Endothelial cell of umbilical vein (primary cell): ENCODE results near the gene PDE7B. TPM values are rescaled to one million over a fixed set of nuclear protein-coding genes. Genes with fewer than 3 reads are reported as not detected.

Source experiments
- BruUV-seq: library from RNA; stranded (reverse); fragments of 400-500 nt; replicated peaks from 2 replicates; lab custom pipeline; 2021; lab: Mats Ljungman, UMichigan
- CTCF ChIA-PET: fragments of 300-600, 350-600 bp; sonication (Branson Sonifier 250); formaldehyde crosslinking; loops from one replicate; lab custom pipeline; 2021; ENCODE audit warnings: antibody characterized with exemption, inconsistent platforms; lab: Charles Lee
- POLR2A ChIA-PET: fragments of 300-600, 350-600 bp; sonication (Branson Sonifier 250); formaldehyde crosslinking; loops from one replicate; lab custom pipeline; 2021; ENCODE audit warnings: antibody characterized with exemption, inconsistent platforms; lab: Charles Lee
- DNase-seq: peaks from one replicate; pipeline ENCODE4 v3.0.0-alpha.2; 2011; ENCODE audit warnings: low read depth, low spot score
- FAIRE-seq: peaks from 2 replicates; lab custom pipeline; 2011; peaks lifted over from hg19 to GRCh38; lab: Jason Lieb, UNC
- H2AFZ ChIP-seq: 2 replicates; pipeline ENCODE4 v1.6.0; 2012; ENCODE audit warnings: low read depth, low read length, control low read depth, inconsistent platforms
- H3K27ac ChIP-seq: 2 replicates; pipeline ENCODE4 v1.5.1; 2011; ENCODE audit warnings: low read depth, mild to moderate bottlenecking, control low read depth, low read length, moderate library complexity; ENCODE audit not compliant: insufficient read depth
- H3K27me3 ChIP-seq, 2 experiments: 2 replicates each; pipeline versions ENCODE4 v1.6.0 to v1.6.1; 2011; ENCODE audit warnings: low read length in 2 of 2, mixed read lengths in 1 of 2; ENCODE audit not compliant: control insufficient read depth in 2 of 2, insufficient read depth in 2 of 2
- H3K36me3 ChIP-seq, 2 experiments: 2 replicates in 1 of 2; 3 replicates in 1 of 2; pipeline ENCODE4 v1.5.1; 2011; ENCODE audit warnings: low read length in 2 of 2, mild to moderate bottlenecking in 1 of 2, moderate library complexity in 1 of 2; ENCODE audit not compliant: control insufficient read depth in 2 of 2, insufficient read depth in 2 of 2; ENCODE audit errors: extremely low read depth in 1 of 2
- H3K4me1 ChIP-seq: 3 replicates; pipeline ENCODE4 v1.5.1; 2011; ENCODE audit warnings: mild to moderate bottlenecking, low read length; ENCODE audit not compliant: control insufficient read depth, insufficient read depth; ENCODE audit errors: extremely low read depth
- H3K4me2 ChIP-seq: 2 replicates; pipeline ENCODE4 v1.6.1; 2011; ENCODE audit warnings: low read length, control low read depth, mixed read lengths; ENCODE audit not compliant: insufficient read depth
- H3K4me3 ChIP-seq, 3 experiments: fragments of 200-600 bp in 1 of 3; sonication (generic), shearing (Covaris generic) in 1 of 3; replicated peaks in 1 of 3; 2 replicates each; pipeline ENCODE4 v1.5.1; 2011 to 2016; ENCODE audit warnings: control low read depth in 3 of 3, low read length in 3 of 3, mild to moderate bottlenecking in 2 of 3, inconsistent platforms in 1 of 3, low read depth in 1 of 3, moderate library complexity in 1 of 3; ENCODE audit not compliant: insufficient read depth in 1 of 3
- H3K79me2 ChIP-seq: 2 replicates; pipeline ENCODE4 v1.6.0; 2012; ENCODE audit warnings: low read length, inconsistent platforms; ENCODE audit not compliant: control insufficient read depth, insufficient read depth
- H3K9ac ChIP-seq: replicated peaks from 2 replicates; pipeline ENCODE3; 2011; ENCODE audit warnings: low read length, control low read depth; ENCODE audit not compliant: insufficient read depth; ENCODE audit errors: extremely low read depth
- H3K9me1 ChIP-seq: replicated peaks from 3 replicates; pipeline ENCODE4 v1.6.0; 2011; ENCODE audit warnings: mild to moderate bottlenecking, low read length; ENCODE audit not compliant: control insufficient read depth, insufficient read depth; ENCODE audit errors: extremely low read depth
- H3K9me3 ChIP-seq: replicated peaks from 2 replicates; pipeline ENCODE4 v1.5.1; 2012; ENCODE audit warnings: low read length, inconsistent platforms; ENCODE audit not compliant: control insufficient read depth, insufficient read depth
- H4K20me1 ChIP-seq: replicated peaks from 2 replicates; pipeline ENCODE3; 2011; ENCODE audit warnings: mild to moderate bottlenecking, low read length; ENCODE audit not compliant: control insufficient read depth, insufficient read depth; ENCODE audit errors: extremely low read depth
- EZH2 ChIP-seq: IDR thresholded peaks from 2 replicates; pipeline ENCODE4 v1.6.1; 2012; ENCODE audit warnings: borderline replicate concordance, low read depth, mild to moderate bottlenecking, moderate library complexity, low read length, inconsistent platforms; ENCODE audit not compliant: severe bottlenecking
- FOS ChIP-seq: IDR thresholded peaks from 2 replicates; pipeline ENCODE4 v1.6.1; 2011; ENCODE audit warnings: mild to moderate bottlenecking, low read length, moderate library complexity, borderline replicate concordance; ENCODE audit not compliant: insufficient read depth
- GATA2 ChIP-seq: IDR thresholded peaks from 2 replicates; pipeline ENCODE4 v1.7.0; 2011; ENCODE audit warnings: low read depth, mild to moderate bottlenecking, moderate library complexity, mixed read lengths, low read length; ENCODE audit not compliant: insufficient read length, insufficient read depth
- MAX ChIP-seq: IDR thresholded peaks from 2 replicates; pipeline ENCODE4 v1.6.1; 2011; ENCODE audit not compliant: insufficient read depth, insufficient read length
- MYC ChIP-seq: IDR thresholded peaks from one replicate; pipeline ENCODE4 v1.6.1; 2011; ENCODE audit warnings: mild to moderate bottlenecking, low read depth, low read length
- POLR2A ChIP-seq: IDR thresholded peaks from 2 replicates; pipeline ENCODE4 v1.6.1; 2012; ENCODE audit warnings: low read depth, mild to moderate bottlenecking, control low read depth, low read length
- POLR2AphosphoS5 ChIP-seq: IDR thresholded peaks from 2 replicates; pipeline ENCODE4 v1.6.1; 2012; ENCODE audit warnings: low read depth, mild to moderate bottlenecking, control low read depth, low read length, moderate library complexity; ENCODE audit not compliant: insufficient read depth
- dilution Hi-C: fragments of 300-500 bp; cut with MboI; formaldehyde crosslinking; loops from one replicate; pipeline ENCODE4 v1.15.0; 2019; ENCODE audit warnings: low sequenced_read_pairs; ENCODE audit not compliant: extremely low pct_ligation_motif_present
- intact Hi-C: fragments of 100-400 bp; cut with micrococcal nuclease; formaldehyde crosslinking; loops from one replicate; pipeline ENCODE4 v1.10.0; 2022
- polyA plus RNA-seq, 4 experiments: library from polyadenylated mRNA; depleted of rRNA in 3 of 4; stranded (reverse) in 3 of 4; unstranded in 1 of 4; fragments of >200 nt; gene quantifications; 2 replicates each; pipeline versions ENCODE4 v1.2.1 to v1.2.3, GENCODE V29; 2011 to 2012; ENCODE audit warnings: missing spikeins in 1 of 4
- total RNA-seq: library from RNA; stranded (reverse); gene quantifications from 2 replicates; pipeline ENCODE4 v1.2.3, GENCODE V29; 2021

The PDE7B gene
- total and polyA plus RNA-seq, 2 donors (not counting 3 experiments of a cell fraction or from before 2014, with no cell fraction given): 20.6 to 25.1 TPM

GRCh38 chr6:135995545-135995898 is 144.0 kb downstream of the PDE7B start:
- no peaks in the 10 kb centered on the region for H3K9me1 ChIP-seq
- peak overlapping the region; percentile 67 for H3K4me2 ChIP-seq
- H3K27ac ChIP-seq: peak overlapping the region; percentile 82
- peak overlapping the region; percentile 50 for H3K9ac ChIP-seq
- FAIRE-seq (peak; percentile 81), DNase-seq (no peak)
- CTCF ChIA-PET: interaction anchor here (0.9 kb wide), 1 partner anchor 86 kb away, joined by 3 read pairs; no protein-coding TSS in a partner anchor
- H3K4me1 ChIP-seq: peaks cover 19% of the 10 kb centered on the region
- H3K9me3 ChIP-seq: no peaks in the 10 kb centered on the region
- POLR2A ChIA-PET: no interaction called here
- BruUV-seq: TSS peak; percentile 97
- H3K79me2 ChIP-seq: no peaks in the 10 kb centered on the region
- dilution Hi-C loops: no loop called here
- TF ChIP-seq GATA2: no peak
- no peak for TF ChIP-seq FOS
- no peak for TF ChIP-seq MYC
- no peak for TF ChIP-seq MAX
- TF ChIP-seq POLR2A: no peak
- peak overlapping the region; percentile 84 for H2AFZ ChIP-seq
- no peaks in the 10 kb centered on the region for H3K36me3 ChIP-seq
- intact Hi-C loops: loop anchor here (1.0 kb wide), 3 partner anchors 40 to 72 kb away; no protein-coding TSS in a partner anchor
- no peak overlapping the region for H3K4me3 ChIP-seq
- no peaks in the 10 kb centered on the region for H3K27me3 ChIP-seq
- no peaks in the 10 kb centered on the region for H4K20me1 ChIP-seq

- DNase-seq: no peak
- ChIA-PET POLR2A (no interaction called here), CTCF (interaction anchor here (0.9 kb wide), 1 partner anchor 87 kb away, joined by 3 read pairs; no protein-coding TSS in a partner anchor)
- Histone ChIP-seq H4K20me1 (no peaks in the 10 kb centered on the region), H3K4me3 (no peak overlapping the region), H3K36me3 (no peaks in the 10 kb centered on the region), H3K9ac (no peak overlapping the region), H3K4me1 (peaks cover 19% of the 10 kb centered on the region), H2AFZ (no peak overlapping the region), H3K79me2 (no peaks in the 10 kb centered on the region), H3K27ac (no peak overlapping the region), H3K9me3 (no peaks in the 10 kb centered on the region), H3K27me3 (no peaks in the 10 kb centered on the region), H3K4me2 (no peak overlapping the region), H3K9me1 (no peaks in the 10 kb centered on the region)
- dilution Hi-C loops: no loop called here
- TF ChIP-seq GATA2 (no peak), POLR2AphosphoS5 (no peak), POLR2A (no peak), MAX (no peak), MYC (no peak), FOS (no peak), EZH2 (no peak)
- FAIRE-seq: no peak
- intact Hi-C loops: no loop called here
- no TSS peak for BruUV-seq
Measured at GRCh38 chr6:135996668-135997067, 145.2 kb downstream of the PDE7B start.
